Adrenal gland (tissue), 12 donors: ENCODE measurements around the gene SRMS. TPM values are rescaled to one million over a fixed set of nuclear protein-coding genes. Genes with fewer than 3 reads are reported as not detected.
A peak's percentile ranks its signal among the peaks of the same experiment; 100 is the strongest.

ENCODE experiments used
- DNase-seq, 7 donors: peaks; one replicate each; pipeline ENCODE4 v3.0.0-alpha.2; 2019 to 2020
- H3K27ac ChIP-seq, 5 donors: fragments of 200-600 bp; sonication (generic) in 4 of 5; 1 replicate in 3 of 5; 2 replicates in 2 of 5; pipeline versions ENCODE4 v1.5.1 to v1.8.0; 2016 to 2020; ENCODE audit warnings: mild to moderate bottlenecking in 1 of 5
- H3K27me3 ChIP-seq: fragments of 200-600 bp; 2 replicates; pipeline ENCODE4 v1.8.0; 2021
- H3K36me3 ChIP-seq, 2 donors: fragments of 200-600 bp; replicated peaks in 1 of 2; 1 replicate in 1 of 2; 2 replicates in 1 of 2; pipeline versions ENCODE4 v1.5.1 to v1.8.0; 2018 to 2022
- H3K4me1 ChIP-seq, 2 donors: fragments of 200-600 bp; replicated peaks in 1 of 2; 1 replicate in 1 of 2; 2 replicates in 1 of 2; pipeline versions ENCODE4 v1.5.1 to v1.8.0; 2018 to 2021
- H3K4me3 ChIP-seq, 4 donors: fragments of 200-600 bp; sonication (generic) in 3 of 4; one replicate each; pipeline ENCODE4 v1.5.1; 2016 to 2018
- H3K9me3 ChIP-seq, 3 donors: fragments of 200-600 bp; sonication (generic) in 1 of 3; replicated peaks in 1 of 3; 1 replicate in 2 of 3; 2 replicates in 1 of 3; pipeline versions ENCODE4 v1.5.1 to v1.8.0; 2016 to 2021
- CTCF ChIP-seq, 6 experiments: fragments of 450-650 bp in 4 of 6; fragments of 200-600 bp in 2 of 6; sonication (generic) in 1 of 6; IDR thresholded peaks; 1 replicate in 5 of 6; 2 replicates in 1 of 6; pipeline versions ENCODE4 v1.5.1 to v1.8.0; 2016 to 2021; ENCODE audit warnings: antibody characterized with exemption in 6 of 6, mild to moderate bottlenecking in 2 of 6, moderate library complexity in 1 of 6
- POLR2A ChIP-seq, 2 donors: fragments of 450-650 bp; IDR thresholded peaks; one replicate each; pipeline ENCODE4 v1.6.1; 2017; ENCODE audit warnings: antibody characterized with exemption in 2 of 2, mild to moderate bottlenecking in 2 of 2, moderate library complexity in 1 of 2
- WGBS, 4 donors: extraction: QIAGEN DNeasy Blood & Tissue Kit in 2 of 4; methylation state at CpG; one replicate each; pipeline versions ENCODE4 v1.1.5 to v1.1.7; 2013 to 2017; 5-methylcytosine and 5-hydroxymethylcytosine counted together
- intact Hi-C, 2 donors: fragments of 100-400 bp; cut with DNase I; formaldehyde crosslinking; loops; one replicate each; pipeline versions ENCODE4 v1.14.1 to v1.15.0; 2022 to 2023
- polyA plus RNA-seq, 3 donors: library from polyadenylated mRNA; stranded (reverse); fragments of 200-250 nt in 2 of 3; fragments of 350-450 nt in 1 of 3; fragmentation: Illumina TruSeq in 1 of 3; extraction: RNeasy Lipid Tissue Mini Kit (QIAGEN cat#74804) in 1 of 3; gene quantifications; one replicate each; pipeline ENCODE4 v1.2.3, GENCODE V29; 2013 to 2014
- total RNA-seq, 9 donors: library from RNA; depleted of rRNA in 4 of 9; stranded (reverse); fragments of >200 nt in 4 of 9; fragments of 120-200 nt in 1 of 9; fragmentation: NEBNext Ultra II Directional in 1 of 9; extraction: Animal tissue kit (Norgen Biotek cat#: 25700) in 1 of 9; gene quantifications; one replicate each; pipeline versions ENCODE4 v1.1.0 to v1.2.4, GENCODE V29; 2013 to 2023
- donor health status: healthy with polysubstance abuse.
- donor health status: Bipolar disorder and iron deficiency.
- donor health status: DM: yes; HTN: yes; CAD: no.
- donor health status: DM: no; HTN: no; CAD: no.
- donor health status: DM: no; HTN: no; CAD: no.
- donor health status: DM: yes; HTN: yes; CAD: no.

The SRMS gene
- total and polyA plus RNA-seq, 12 donors = not detected

- TF ChIP-seq CTCF (IDR thresholded peaks at IDR 0.05) (no peak), POLR2A (IDR thresholded peaks at IDR 0.05) (no peak)
- Histone ChIP-seq H3K27me3 (peaks cover 7% of the 10 kb centered on the region), H3K27ac (no peak overlapping the region), H3K36me3 (no peaks in the 10 kb centered on the region), H3K9me3 (no peaks in the 10 kb centered on the region), H3K4me3 (no peak overlapping the region), H3K4me1 (peaks cover 0 to 7% of the 10 kb centered on the region in 2 donors)
- DNase-seq = peak in 1 of 7 donors; percentile 65
- intact Hi-C loops = loop anchor here (5.0 to 10.0 kb wide), 2 partner anchors 328 to 441 kb away; partner anchors contain the start of genes ABHD16B (in 1 of the 2), SAMD10 (in 1 of the 2) and TPD52L2 (in 1 of the 2)
- WGBS, 4 donors = 49 to 67% (median 61%) methylated on average over 6 to 35 of the region's 35 CpGs
Observed at GRCh38 chr20:63536241-63536977, 11.1 kb downstream of the SRMS start.

- no peaks in the 10 kb centered on the region for H3K36me3 ChIP-seq
- no peak for DNase-seq
- no peak overlapping the region for H3K4me3 ChIP-seq
- peaks cover 7% of the 10 kb centered on the region for H3K27me3 ChIP-seq
- WGBS, 4 donors = 61 to 76% (median 70%) methylated on average over 23 to 49 of the region's 49 CpGs
- H3K27ac ChIP-seq = no peak overlapping the region
- no peaks in the 10 kb centered on the region for H3K9me3 ChIP-seq
- intact Hi-C loops = loop anchor here (5.0 to 10.0 kb wide), 2 partner anchors 330 to 442 kb away; partner anchors contain the start of genes ABHD16B (in 1 of the 2), SAMD10 (in 1 of the 2) and TPD52L2 (in 1 of the 2)
- no peak for TF ChIP-seq CTCF (IDR thresholded peaks at IDR 0.05)
- TF ChIP-seq POLR2A (IDR thresholded peaks at IDR 0.05) = no peak
- H3K4me1 ChIP-seq = peaks cover 0 to 7% of the 10 kb centered on the region in 2 donors
Observed at GRCh38 chr20:63534831-63535651, 12.5 kb downstream of the SRMS start.

- H3K36me3 ChIP-seq = no peaks in the 10 kb centered on the region
- TF ChIP-seq CTCF (IDR thresholded peaks at IDR 0.05) = no peak
- TF ChIP-seq POLR2A (IDR thresholded peaks at IDR 0.05) = no peak
- DNase-seq = no peak
- no peak overlapping the region for H3K27ac ChIP-seq
- intact Hi-C loops = loop anchor here in 1 of 2 donors (10.0 kb wide), 1 partner anchor 330 kb away; the partner anchor contains the start of genes ABHD16B and TPD52L2
- H3K9me3 ChIP-seq = no peaks in the 10 kb centered on the region
- H3K4me3 ChIP-seq = no peak overlapping the region
- H3K27me3 ChIP-seq = peaks cover 7% of the 10 kb centered on the region
- peaks cover 0 to 7% of the 10 kb centered on the region in 2 donors for H3K4me1 ChIP-seq
- 50 to 77% (median 65%) methylated on average over 4 to 12 of the region's 12 CpGs for WGBS, 4 donors
Observed at GRCh38 chr20:63534427-63534830, 13.1 kb downstream of the SRMS start.

- H3K36me3 ChIP-seq = no peaks in the 10 kb centered on the region
- no peak overlapping the region for H3K4me3 ChIP-seq
- H3K27me3 ChIP-seq = peaks cover 7% of the 10 kb centered on the region
- TF ChIP-seq CTCF (IDR thresholded peaks at IDR 0.05) (no peak), POLR2A (IDR thresholded peaks at IDR 0.05) (no peak)
- H3K9me3 ChIP-seq = no peaks in the 10 kb centered on the region
- no peak for DNase-seq
- 60 to 83% (median 73%) methylated on average over 4 to 28 of the region's 28 CpGs for WGBS, 4 donors
- no peak overlapping the region for H3K27ac ChIP-seq
- intact Hi-C loops = loop anchor here in 1 of 2 donors (10.0 kb wide), 1 partner anchor 331 kb away; the partner anchor contains the start of genes ABHD16B and TPD52L2
- H3K4me1 ChIP-seq = peaks cover 0 to 7% of the 10 kb centered on the region in 2 donors
Observed at GRCh38 chr20:63533871-63534393, 13.6 kb downstream of the SRMS start.
